ENCODE results near the gene OR2A25.

DNA sequence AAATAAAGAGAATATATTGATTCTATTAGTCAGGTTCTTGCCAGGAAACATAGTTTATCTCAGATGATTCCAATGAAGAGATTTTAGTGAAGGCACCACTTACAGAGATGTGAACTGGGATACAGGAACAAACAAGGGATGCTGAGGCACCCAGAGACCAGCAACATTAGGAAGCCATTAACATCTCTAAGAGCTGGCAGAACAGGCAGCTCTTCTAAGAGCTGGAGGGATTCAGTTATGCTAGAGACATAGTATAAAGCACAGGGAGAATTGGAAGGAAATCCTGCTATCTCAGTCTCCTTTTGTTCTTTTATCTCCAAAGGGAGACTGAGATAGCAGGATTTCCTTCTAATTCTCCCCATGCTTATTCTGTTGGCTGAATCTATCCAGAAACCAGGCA is 47.4 kb upstream of the OR2A25 start:
- TF ChIP-seq, protein P1, sequence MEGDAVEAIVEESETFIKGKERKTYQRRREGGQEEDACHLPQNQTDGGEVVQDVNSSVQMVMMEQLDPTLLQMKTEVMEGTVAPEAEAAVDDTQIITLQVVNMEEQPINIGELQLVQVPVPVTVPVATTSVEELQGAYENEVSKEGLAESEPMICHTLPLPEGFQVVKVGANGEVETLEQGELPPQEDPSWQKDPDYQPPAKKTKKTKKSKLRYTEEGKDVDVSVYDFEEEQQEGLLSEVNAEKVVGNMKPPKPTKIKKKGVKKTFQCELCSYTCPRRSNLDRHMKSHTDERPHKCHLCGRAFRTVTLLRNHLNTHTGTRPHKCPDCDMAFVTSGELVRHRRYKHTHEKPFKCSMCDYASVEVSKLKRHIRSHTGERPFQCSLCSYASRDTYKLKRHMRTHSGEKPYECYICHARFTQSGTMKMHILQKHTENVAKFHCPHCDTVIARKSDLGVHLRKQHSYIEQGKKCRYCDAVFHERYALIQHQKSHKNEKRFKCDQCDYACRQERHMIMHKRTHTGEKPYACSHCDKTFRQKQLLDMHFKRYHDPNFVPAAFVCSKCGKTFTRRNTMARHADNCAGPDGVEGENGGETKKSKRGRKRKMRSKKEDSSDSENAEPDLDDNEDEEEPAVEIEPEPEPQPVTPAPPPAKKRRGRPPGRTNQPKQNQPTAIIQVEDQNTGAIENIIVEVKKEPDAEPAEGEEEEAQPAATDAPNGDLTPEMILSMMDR (conservative IDR thresholded peaks at IDR 0.05 in 1 of 2, IDR thresholded peaks at IDR 0.05 in 1 of 2; ENCODE audit: extremely low read depth in 1 of 2, insufficient read depth in 1 of 2, low read depth in 1 of 2, low read length in 2 of 2), result no peak
- TF ChIP-seq EZH2 (IDR thresholded peaks at IDR 0.05; ENCODE audit: borderline replicate concordance, low read length), result no peak
